ENCODE measurements around the gene SLC66A1. TPM values are rescaled to one million over a fixed set of nuclear protein-coding genes. Genes with fewer than 3 reads are reported as not detected.
"Not testable (repeated sequence)": the region's sequence is repeated elsewhere in the genome, so short reads cannot be mapped to it uniquely, and the experiment has no call there.

Gene SLC66A1
- total RNA-seq: 7.5 TPM
- long read RNA-seq, transcript PQLC2-202 (9 exons, 1,805 nt): major isoform, 5 of 17 reads
- long read RNA-seq, partial matches to known transcripts: 8 of 17 reads
- long read RNA-seq, other reads (novel, unspliced or antisense): 2 of 17 reads

- intact Hi-C loops (cut with DNase I): loop anchor here (1.0 to 5.0 kb wide), 2 partner anchors 60 to 340 kb away; partner anchors contain the start of genes EMC1 and MRTO4
- peak; percentile 96 for DNase-seq (ENCODE audit: low spot score)
Measured at GRCh38 chr1:19311931-19312781, at the start of gene SLC66A1, which contains the start of gene AKR7A2. TSS of gene SLC66A1 (plus strand) at chr1:19312326. CDS start at chr1:19317678, 5,352 bp downstream. TSS of gene AKR7A2 (minus strand) at chr1:19312144. CDS start at chr1:19312124, 20 bp downstream.

- intact Hi-C loops (cut with DNase I): no loop called here
- DNase-seq (ENCODE audit: low spot score): no peak
Measured at GRCh38 chr1:19262744-19263143, 49.4 kb upstream of the SLC66A1 start.

- peak; percentile 73 for DNase-seq (ENCODE audit: low spot score)
Measured at GRCh38 chr1:19268445-19268844, 43.7 kb upstream of the SLC66A1 start.

GRCh38 chr1:19269427-19270342, 42.4 kb upstream of the SLC66A1 start:
- intact Hi-C loops (cut with DNase I): not testable (repeated sequence)
- DNase-seq (ENCODE audit: low spot score): peak; percentile 35

More at GRCh38 chr1:19268445-19268844, 43.7 kb upstream of the SLC66A1 start:
- intact Hi-C loops (cut with DNase I): no loop called here

- intact Hi-C loops (cut with DNase I): not testable (repeated sequence)
- peak; percentile 55 for DNase-seq (ENCODE audit: low spot score)
Measured at GRCh38 chr1:19270343-19270730, 41.8 kb upstream of the SLC66A1 start.

GRCh38 chr1:19272064-19272463, 40.1 kb upstream of the SLC66A1 start:
- intact Hi-C loops (cut with DNase I): no loop called here

GRCh38 chr1:19273106-19273843, 38.9 kb upstream of the SLC66A1 start:
- peak; percentile 29 for DNase-seq (ENCODE audit: low spot score)
- intact Hi-C loops (cut with DNase I): no loop called here

More at GRCh38 chr1:19272064-19272463, 40.1 kb upstream of the SLC66A1 start:
- peak; percentile 17 for DNase-seq (ENCODE audit: low spot score)

GRCh38 chr1:19273844-19274531, 38.1 kb upstream of the SLC66A1 start:
- DNase-seq (ENCODE audit: low spot score); intact Hi-C loops (cut with DNase I): not testable (repeated sequence)

- intact Hi-C loops (cut with DNase I): no loop called here
- no peak for DNase-seq (ENCODE audit: low spot score)
Measured at GRCh38 chr1:19274636-19275035, 37.5 kb upstream of the SLC66A1 start.

- intact Hi-C loops (cut with DNase I): no loop called here
- DNase-seq (ENCODE audit: low spot score): no peak
Measured at GRCh38 chr1:19283891-19284290, 28.2 kb upstream of the SLC66A1 start.

GRCh38 chr1:19284881-19285280, 27.2 kb upstream of the SLC66A1 start:
- intact Hi-C loops (cut with DNase I): no loop called here
- no peak for DNase-seq (ENCODE audit: low spot score)

- intact Hi-C loops (cut with DNase I): not testable (repeated sequence)
Measured at GRCh38 chr1:19285366-19285765, 26.8 kb upstream of the SLC66A1 start.

GRCh38 chr1:19285807-19286206, 26.3 kb upstream of the SLC66A1 start:
- intact Hi-C loops (cut with DNase I); DNase-seq (ENCODE audit: low spot score): not testable (repeated sequence)

More at GRCh38 chr1:19285366-19285765, 26.8 kb upstream of the SLC66A1 start:
- not testable (repeated sequence) for DNase-seq (ENCODE audit: low spot score)

- intact Hi-C loops (cut with DNase I): no loop called here
- DNase-seq (ENCODE audit: low spot score): no peak
Measured at GRCh38 chr1:19287436-19288185, 24.5 kb upstream of the SLC66A1 start.

GRCh38 chr1:19288324-19289241, 23.5 kb upstream of the SLC66A1 start, which contains the start of gene AKR7A3:
TSS of gene AKR7A3 (minus strand) at chr1:19288770. CDS start at chr1:19288709, 61 bp downstream.
- DNase-seq (ENCODE audit: low spot score); intact Hi-C loops (cut with DNase I): not testable (repeated sequence)

GRCh38 chr1:19289244-19289643, 22.9 kb upstream of the SLC66A1 start:
- intact Hi-C loops (cut with DNase I): no loop called here
- DNase-seq (ENCODE audit: low spot score): no peak

- intact Hi-C loops (cut with DNase I): no loop called here
- no peak for DNase-seq (ENCODE audit: low spot score)
Measured at GRCh38 chr1:19294638-19295037, 17.5 kb upstream of the SLC66A1 start.

Data from cardiac septum (tissue), 1 donor.